GM23338 (cell line): ENCODE results near the gene TLX1.

ENCODE experiments used
- NANOG ChIP-seq: IDR thresholded peaks from 2 replicates; pipeline ENCODE4 v1.6.1; 2016; ENCODE audit warnings: antibody characterized with exemption, borderline replicate concordance
- TF ChIP-seq, protein P1 (sequence below), 2 experiments: fragments of 200-600 bp in 1 of 2; sonication (generic) in 1 of 2; conservative IDR thresholded peaks; 2 replicates each; pipeline versions ENCODE4 v1.5.1 to v1.6.1; 2016 to 2017; ENCODE audit warnings: antibody characterized with exemption in 2 of 2, low read depth in 2 of 2, mild to moderate bottlenecking in 2 of 2, moderate library complexity in 1 of 2

DNA sequence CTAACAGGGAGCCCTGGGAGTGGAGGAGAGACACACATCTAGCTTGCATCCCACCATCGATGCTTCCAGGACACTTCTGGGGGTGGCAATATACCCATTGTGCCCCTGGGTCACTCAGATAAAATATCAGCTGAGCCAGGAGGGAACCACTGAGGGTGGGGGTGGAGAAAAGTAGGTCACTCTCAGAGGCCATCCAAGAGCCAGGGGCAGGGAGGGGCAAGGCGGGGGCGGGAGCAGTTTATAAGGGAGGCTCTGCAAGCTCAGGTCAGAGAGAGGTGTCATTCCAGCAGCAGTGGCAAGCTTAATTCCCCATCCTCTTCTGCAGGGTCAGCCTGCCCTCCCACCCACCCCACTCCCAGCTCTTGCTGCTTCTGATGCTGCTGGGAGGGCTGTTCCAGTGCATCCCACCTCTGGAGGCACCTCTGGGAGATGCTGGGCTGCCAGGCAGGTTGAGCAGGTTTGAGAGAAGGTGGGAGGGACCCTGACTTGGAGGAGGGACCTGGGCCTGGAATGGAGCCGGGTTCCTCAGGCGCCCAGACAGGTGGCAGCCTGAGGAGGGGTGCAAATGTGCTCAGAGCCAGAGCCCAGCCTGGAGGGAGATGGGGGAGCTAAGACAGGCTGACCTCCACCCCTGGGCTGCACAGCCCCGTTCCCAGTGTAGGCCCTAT is 20.1 kb upstream of the TLX1 start:
- TF ChIP-seq, protein P1, sequence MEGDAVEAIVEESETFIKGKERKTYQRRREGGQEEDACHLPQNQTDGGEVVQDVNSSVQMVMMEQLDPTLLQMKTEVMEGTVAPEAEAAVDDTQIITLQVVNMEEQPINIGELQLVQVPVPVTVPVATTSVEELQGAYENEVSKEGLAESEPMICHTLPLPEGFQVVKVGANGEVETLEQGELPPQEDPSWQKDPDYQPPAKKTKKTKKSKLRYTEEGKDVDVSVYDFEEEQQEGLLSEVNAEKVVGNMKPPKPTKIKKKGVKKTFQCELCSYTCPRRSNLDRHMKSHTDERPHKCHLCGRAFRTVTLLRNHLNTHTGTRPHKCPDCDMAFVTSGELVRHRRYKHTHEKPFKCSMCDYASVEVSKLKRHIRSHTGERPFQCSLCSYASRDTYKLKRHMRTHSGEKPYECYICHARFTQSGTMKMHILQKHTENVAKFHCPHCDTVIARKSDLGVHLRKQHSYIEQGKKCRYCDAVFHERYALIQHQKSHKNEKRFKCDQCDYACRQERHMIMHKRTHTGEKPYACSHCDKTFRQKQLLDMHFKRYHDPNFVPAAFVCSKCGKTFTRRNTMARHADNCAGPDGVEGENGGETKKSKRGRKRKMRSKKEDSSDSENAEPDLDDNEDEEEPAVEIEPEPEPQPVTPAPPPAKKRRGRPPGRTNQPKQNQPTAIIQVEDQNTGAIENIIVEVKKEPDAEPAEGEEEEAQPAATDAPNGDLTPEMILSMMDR (conservative IDR thresholded peaks at IDR 0.05; ENCODE audit: low read depth in 2 of 2): no peak
- TF ChIP-seq NANOG: no peak
